Measurements from ENCODE around the gene RAB28. TPM values are rescaled to one million over a fixed set of nuclear protein-coding genes. Genes with fewer than 3 reads are reported as not detected.

Gene RAB28
- total and polyA plus RNA-seq, 2 experiments from 2014 or later: 15.3 to 23.9 TPM

- Histone ChIP-seq H3K4me3 (peak overlapping the region; percentile 53), H3K27me3 (ENCODE audit: insufficient read depth) (peaks cover 100% of the 10 kb centered on the region), H3K27ac (ENCODE audit: low read depth) (no peak overlapping the region), H3K79me2 (replicated peaks; ENCODE audit: insufficient read depth) (no peaks in the 10 kb centered on the region), H3K4me2 (peak overlapping the region; percentile 78), H3F3A (replicated peaks; ENCODE audit: low read depth) (peaks cover 53% of the 10 kb centered on the region), H2AFZ (no peak overlapping the region), H3K36me3 (ENCODE audit: insufficient read depth) (no peaks in the 10 kb centered on the region), H3K9me2 (ENCODE audit: insufficient read depth) (no peaks in the 10 kb centered on the region), H4K20me1 (replicated peaks; ENCODE audit: insufficient read depth) (0 out of 2 replicates have a peak, but pooled peaks cover 7% of the 10 kb centered on the region), H3K4me1 (ENCODE audit: insufficient read depth) (peaks cover 88% of the 10 kb centered on the region)
- H3K4me1 Mint-ChIP-seq: peaks cover 70% of the 10 kb centered on the region
- H3K36me3 Mint-ChIP-seq (ENCODE audit: low read depth): no peaks in the 10 kb centered on the region
- TF ChIP-seq REST (IDR thresholded peaks at IDR 0.05; ENCODE audit: unreplicated experiment): no peak
- peak; percentile 77 for TF ChIP-seq EZH2 (IDR thresholded peaks at IDR 0.05; ENCODE audit: low read depth, unreplicated experiment)
- H3K9me3 Mint-ChIP-seq: no peaks in the 10 kb centered on the region
- H3K27me3 Mint-ChIP-seq (ENCODE audit: insufficient read depth, low read depth, poor library complexity): peaks cover 90% of the 10 kb centered on the region
- ATAC-seq: no peak
- peak overlapping the region; percentile 67 for H3K4me3 Mint-ChIP-seq
- DNase-seq (ENCODE audit: low spot score): no peak
- H3K27ac Mint-ChIP-seq: peak overlapping the region; percentile 58; the same call in 1 of the 2 replicates
These were observed 47.5 kb upstream of the RAB28 start for GRCh38 chr4:13531625-13531998.

DNA sequence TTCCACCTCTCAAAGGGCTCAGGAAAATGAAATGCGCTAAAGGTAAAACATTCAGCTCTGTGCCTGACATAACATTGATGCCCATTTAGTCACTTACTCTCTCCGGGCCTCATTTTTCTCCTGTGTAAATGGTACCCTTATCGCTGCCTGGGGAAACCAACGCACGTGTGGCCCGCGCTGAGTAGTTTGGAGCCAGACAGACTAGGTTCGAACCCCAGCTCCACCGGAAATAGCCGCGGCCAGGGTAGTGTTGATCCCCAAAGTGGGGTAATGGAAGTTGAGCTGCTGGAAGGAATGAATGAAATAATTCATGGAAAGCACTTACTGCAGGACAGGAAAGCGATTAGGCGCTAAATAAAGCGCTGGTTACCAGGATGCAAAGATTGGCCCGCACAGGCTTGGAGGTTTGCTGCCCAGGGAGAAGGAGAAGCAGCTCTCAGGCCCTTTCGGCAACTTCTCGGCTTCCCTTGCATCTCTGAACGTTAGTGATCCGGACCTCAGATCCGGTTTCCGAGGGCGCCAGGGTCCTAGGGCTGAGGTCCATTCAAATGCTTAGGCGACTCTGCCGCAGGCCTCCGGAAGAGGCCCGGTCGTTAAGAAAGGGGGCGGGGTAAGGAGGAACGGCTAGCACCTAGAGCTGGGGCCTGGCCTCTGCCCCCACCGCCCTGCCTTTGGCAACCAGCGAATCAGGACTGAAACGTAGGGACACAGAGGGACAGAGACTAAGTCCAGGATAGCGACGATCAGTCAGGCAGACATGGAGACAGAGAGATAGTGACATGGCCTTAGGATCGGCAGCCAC lies 46.9 kb upstream of the RAB28 start:
- Mint-ChIP-seq H3K9me3 (no peaks in the 10 kb centered on the region), H3K36me3 (ENCODE audit: low read depth) (no peaks in the 10 kb centered on the region), H3K4me1 (peaks cover 66% of the 10 kb centered on the region), H3K27ac (peak overlapping the region; percentile 87), H3K27me3 (ENCODE audit: insufficient read depth, low read depth, poor library complexity) (peaks cover 90% of the 10 kb centered on the region), H3K4me3 (peak overlapping the region; percentile 67)
- Histone ChIP-seq H4K20me1 (replicated peaks; ENCODE audit: insufficient read depth) (0 out of 2 replicates have a peak, but pooled peaks cover 7% of the 10 kb centered on the region), H3K79me2 (replicated peaks; ENCODE audit: insufficient read depth) (no peaks in the 10 kb centered on the region), H3K4me1 (ENCODE audit: insufficient read depth) (peaks cover 90% of the 10 kb centered on the region), H3K36me3 (ENCODE audit: insufficient read depth) (no peaks in the 10 kb centered on the region), H2AFZ (peak overlapping the region; percentile 23), H3K4me3 (peak overlapping the region; percentile 53), H3F3A (replicated peaks; ENCODE audit: low read depth) (peaks cover 53% of the 10 kb centered on the region), H3K27ac (ENCODE audit: low read depth) (no peak overlapping the region), H3K9me2 (ENCODE audit: insufficient read depth) (no peaks in the 10 kb centered on the region), H3K27me3 (ENCODE audit: insufficient read depth) (peaks cover 100% of the 10 kb centered on the region), H3K4me2 (peak overlapping the region; percentile 78)
- peak; percentile 64 for ATAC-seq
- DNase-seq (ENCODE audit: low spot score): peak; percentile 92
- peak; percentile 29 for TF ChIP-seq EZH2phosphoT487 (IDR thresholded peaks at IDR 0.05; ENCODE audit: unreplicated experiment)
- TF ChIP-seq EZH2 (IDR thresholded peaks at IDR 0.05; ENCODE audit: low read depth, unreplicated experiment): peak; percentile 53
- TF ChIP-seq ZNF331 (CRISPR knock-in tag; IDR thresholded peaks at IDR 0.05; ENCODE audit: low read depth): no peak
- TF ChIP-seq JUNB (IDR thresholded peaks at IDR 0.05; ENCODE audit: unreplicated experiment): no peak
- peak; percentile 42; the same call in 1 of the 2 replicates for TF ChIP-seq ETS1 (IDR thresholded peaks at IDR 0.05)
- TF ChIP-seq NANOG (IDR thresholded peaks at IDR 0.05; ENCODE audit: borderline replicate concordance): 0 out of 2 replicates have a peak, but pooled peaks have one; percentile 13
